HEK293 (cell line): ENCODE results near the gene UBA52.

Experiments used
- CTCF ChIA-PET: fragments of 350-600 bp; formaldehyde crosslinking; extraction: SDS; loops from one replicate; lab custom pipeline; 2021; ENCODE audit warnings: antibody characterized with exemption; lab: Yijun Ruan, JAX
- POLR2A ChIA-PET: fragments of 300-600 bp; formaldehyde crosslinking; extraction: SDS; loops from one replicate; lab custom pipeline; 2020; ENCODE audit warnings: antibody characterized with exemption, inconsistent platforms; lab: Yijun Ruan, JAX
- H3K27ac ChIP-seq: fragments of 200-500 bp; sonication (Bioruptor generic); 2 replicates; pipeline ENCODE4 v1.5.1; 2014; ENCODE audit warnings: low read depth, low read length, control low read depth, inconsistent platforms; ENCODE audit errors: extremely low read depth
- H3K36me3 ChIP-seq, 2 experiments: fragments of 200-500 bp in 1 of 2; sonication (Bioruptor generic) in 1 of 2; 1 replicate in 1 of 2; 2 replicates in 1 of 2; pipeline ENCODE4 v1.5.1; 2014 to 2017; ENCODE audit warnings: inconsistent platforms in 2 of 2, low read length in 2 of 2; ENCODE audit not compliant: control insufficient read depth in 2 of 2, insufficient read depth in 1 of 2
- H3K4me1 ChIP-seq: fragments of 200-500 bp; sonication (Bioruptor generic); 2 replicates; pipeline ENCODE4 v1.5.1; 2014; ENCODE audit warnings: mild to moderate bottlenecking, low read length, inconsistent platforms; ENCODE audit not compliant: control insufficient read depth, insufficient read depth
- H3K4me3 ChIP-seq: 2 replicates; pipeline ENCODE4 v1.5.1; 2011; ENCODE audit warnings: low read depth, mild to moderate bottlenecking, control low read depth, low read length, moderate library complexity
- H3K9me3 ChIP-seq: fragments of 200-500 bp; sonication (Bioruptor generic); 2 replicates; pipeline ENCODE4 v1.5.1; 2014; ENCODE audit warnings: low read depth, low read length, inconsistent platforms; ENCODE audit not compliant: control insufficient read depth, insufficient read depth
- CTCF ChIP-seq: fragments of 450-650 bp; formaldehyde crosslinking; IDR thresholded peaks from 2 replicates; pipeline ENCODE4 v1.5.1; 2016; ENCODE audit warnings: missing biosample characterization, missing genetic modification characterization
- HIC1 ChIP-seq: fragments of 450-650 bp; formaldehyde crosslinking; IDR thresholded peaks from 2 replicates; pipeline ENCODE4 v1.5.1; 2016; ENCODE audit warnings: missing biosample characterization, missing genetic modification characterization
- HOXD13 ChIP-seq: sonication (generic); formaldehyde crosslinking; IDR thresholded peaks from 2 replicates; pipeline ENCODE4 v1.8.0; 2022; ENCODE audit warnings: missing genetic modification reagents, borderline replicate concordance
- IKZF3 ChIP-seq: fragments of 450-650 bp; IDR thresholded peaks from 2 replicates; pipeline ENCODE4 v1.5.0; 2018; ENCODE audit warnings: missing biosample characterization, mild to moderate bottlenecking, missing genetic modification characterization, moderate library complexity
- KLF10 ChIP-seq: fragments of 450-650 bp; IDR thresholded peaks from 2 replicates; pipeline ENCODE4 v1.5.1; 2018; ENCODE audit warnings: missing biosample characterization, mild to moderate bottlenecking, missing genetic modification characterization
- MYNN ChIP-seq: fragments of 450-650 bp; formaldehyde crosslinking; IDR thresholded peaks from 2 replicates; pipeline ENCODE4 v1.5.1; 2016; ENCODE audit warnings: missing biosample characterization, missing genetic modification characterization, borderline replicate concordance
- OSR2 ChIP-seq: fragments of 450-650 bp; formaldehyde crosslinking; IDR thresholded peaks from 2 replicates; pipeline ENCODE4 v1.5.1; 2016; ENCODE audit warnings: missing biosample characterization, missing genetic modification characterization
- PBX3 ChIP-seq: sonication (generic); formaldehyde crosslinking; IDR thresholded peaks from 2 replicates; pipeline ENCODE4 v1.8.1; 2022; ENCODE audit warnings: mild to moderate bottlenecking, moderate library complexity, missing genetic modification reagents
- RBAK ChIP-seq: fragments of 450-650 bp; formaldehyde crosslinking; IDR thresholded peaks from 2 replicates; pipeline ENCODE4 v1.5.1; 2016; ENCODE audit warnings: missing biosample characterization, missing genetic modification characterization
- SALL2 ChIP-seq: fragments of 450-650 bp; formaldehyde crosslinking; IDR thresholded peaks from 2 replicates; pipeline ENCODE4 v1.5.0; 2017; ENCODE audit warnings: missing biosample characterization, mild to moderate bottlenecking, missing genetic modification characterization, borderline replicate concordance
- TCF7L2 ChIP-seq: IDR thresholded peaks from 2 replicates; pipeline ENCODE4 v1.6.1; 2011; ENCODE audit warnings: low read depth, mild to moderate bottlenecking, inconsistent platforms, low read length, moderate library complexity, borderline replicate concordance
- ZBTB6 ChIP-seq: fragments of 450-650 bp; formaldehyde crosslinking; IDR thresholded peaks from 2 replicates; pipeline ENCODE4 v1.5.1; 2017; ENCODE audit warnings: missing biosample characterization, missing genetic modification characterization
- ZNF138 ChIP-seq: fragments of 450-650 bp; formaldehyde crosslinking; IDR thresholded peaks from 2 replicates; pipeline ENCODE4 v1.5.1; 2016; ENCODE audit warnings: missing biosample characterization, missing genetic modification characterization, borderline replicate concordance
- ZNF292 ChIP-seq: fragments of 450-650 bp; formaldehyde crosslinking; IDR thresholded peaks from 2 replicates; pipeline ENCODE4 v1.5.1; 2016; ENCODE audit warnings: low read depth, missing biosample characterization, missing genetic modification characterization, borderline replicate concordance
- ZNF398 ChIP-seq: fragments of 450-650 bp; formaldehyde crosslinking; IDR thresholded peaks from 2 replicates; pipeline ENCODE4 v1.5.1; 2017; ENCODE audit warnings: missing biosample characterization, missing genetic modification characterization
- ZNF521 ChIP-seq: fragments of 450-650 bp; formaldehyde crosslinking; IDR thresholded peaks from 2 replicates; pipeline ENCODE4 v1.5.1; 2017; ENCODE audit warnings: missing biosample characterization, mild to moderate bottlenecking, missing genetic modification characterization
- ZNF585B ChIP-seq: fragments of 450-650 bp; formaldehyde crosslinking; IDR thresholded peaks from 2 replicates; pipeline ENCODE4 v1.5.1; 2016; ENCODE audit warnings: missing biosample characterization, missing genetic modification characterization
- ZNF596 ChIP-seq: fragments of 450-650 bp; IDR thresholded peaks from 2 replicates; pipeline ENCODE4 v1.5.0; 2018; ENCODE audit warnings: missing biosample characterization, mild to moderate bottlenecking, missing genetic modification characterization, moderate library complexity

The UBA52 gene

GRCh38 chr19:18612772-18613588 lies 41.3 kb downstream of the UBA52 start, which contains the start of gene TMEM59L (continued):
- TF ChIP-seq ZNF138: no peak
- peak; percentile 36; the same call in 1 of the 2 replicates for TF ChIP-seq IKZF3 (tag by site-specific recombination)
- no peak for TF ChIP-seq RBAK (tag by site-specific recombination)
- no peak for TF ChIP-seq OSR2 (tag by site-specific recombination)
- no peak for TF ChIP-seq MYNN (tag by site-specific recombination)
- TF ChIP-seq TCF7L2: no peak
- TF ChIP-seq HIC1 (tag by site-specific recombination): no peak
- TF ChIP-seq PBX3: no peak
- no peak for TF ChIP-seq CTCF (tag by site-specific recombination)
- TF ChIP-seq ZNF521 (tag by site-specific recombination): no peak
- peak; percentile 37; the same call in 1 of the 2 replicates for TF ChIP-seq ZNF596 (tag by site-specific recombination)
- no peak; the same call in 1 of the 2 replicates for TF ChIP-seq KLF10 (tag by site-specific recombination)
- no peak for TF ChIP-seq HOXD13 (CRISPR knock-in tag)
- TF ChIP-seq ZNF585B (tag by site-specific recombination): no peak
- TF ChIP-seq ZNF292 (tag by site-specific recombination): no peak
- TF ChIP-seq, all 188 proteins: peak for 28

- Histone ChIP-seq H3K4me3 (no peak overlapping the region), H3K9me3 (no peaks in the 10 kb centered on the region), H3K4me1 (peaks cover 4% of the 10 kb centered on the region), H3K27ac (no peak overlapping the region), H3K36me3 (no peaks in the 10 kb centered on the region)
- TF ChIP-seq ZBTB6: peak; percentile 18; the same call in 1 of the 2 replicates
- no peak for TF ChIP-seq SALL2
- TF ChIP-seq ZNF398 (tag by site-specific recombination): peak; percentile 51; the same call in 1 of the 2 replicates
- POLR2A ChIA-PET: interaction anchor here (1.6 to 1.9 kb wide), 2 partner anchors 7 to 24 kb away, joined by 3 to 5 read pairs; no protein-coding TSS in a partner anchor
- CTCF ChIA-PET: no interaction called here
Measured at GRCh38 chr19:18613589-18614234, 42.1 kb downstream of the UBA52 start.
